Measurements from ENCODE around the gene LIX1.

Gene LIX1

DNA sequence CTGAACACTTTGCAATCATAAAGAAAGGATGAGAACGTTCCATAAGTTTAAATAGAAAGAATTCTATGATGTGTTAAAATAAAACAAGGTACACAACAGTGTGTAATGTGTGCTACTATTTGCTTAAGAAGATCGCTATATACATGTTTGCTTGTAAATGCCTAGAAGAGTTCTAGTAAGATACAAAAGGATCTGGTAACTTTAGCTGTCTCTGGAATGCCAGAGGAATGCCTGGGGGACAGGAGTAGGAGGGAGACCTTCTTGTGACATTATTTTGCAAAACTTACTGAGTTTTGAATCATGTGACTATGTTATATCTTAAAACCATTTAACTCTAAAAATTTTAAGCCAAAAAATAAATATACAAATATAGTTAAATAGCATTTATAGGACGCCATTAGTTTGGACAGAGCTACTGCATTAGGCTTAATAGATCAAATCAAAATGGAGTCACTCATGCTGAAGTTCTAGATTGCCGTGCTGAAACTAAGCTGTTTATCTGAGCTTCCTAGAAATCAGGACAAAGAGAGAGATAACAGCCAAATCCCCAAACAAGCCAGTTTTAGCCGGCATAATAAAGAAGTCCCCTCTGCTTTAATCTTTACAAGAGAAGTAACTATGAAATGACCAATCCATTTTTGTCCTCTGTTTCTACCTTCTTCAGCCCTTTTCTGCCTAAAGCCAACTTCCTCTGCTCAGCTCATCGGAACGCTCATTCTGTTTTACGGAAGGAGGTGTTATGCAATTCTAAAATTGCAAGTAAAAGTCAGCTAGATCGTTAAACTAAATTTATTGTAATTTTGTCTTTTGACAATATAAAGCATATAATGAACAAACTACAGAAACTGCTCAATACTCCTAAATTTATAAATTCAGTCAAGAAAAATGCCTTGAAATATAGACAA lies 44.8 kb downstream of the LIX1 start:
- Histone ChIP-seq H3K4me3 (no peak overlapping the region), H3K9ac (no peak overlapping the region), H3K36me3 (no peaks in the 10 kb centered on the region), H3K9me3 (no peaks in the 10 kb centered on the region), H3K27ac (no peak overlapping the region), H3K27me3 (no peaks in the 10 kb centered on the region), H4K20me1 (no peaks in the 10 kb centered on the region), H3K4me2 (no peak overlapping the region), H3K4me1 (no peaks in the 10 kb centered on the region)
- no peak for TF ChIP-seq Cebpa-rat (IDR thresholded peaks at IDR 0.05)

- no peak overlapping the region for H3K4me2 ChIP-seq
- TF ChIP-seq Cebpa-rat (IDR thresholded peaks at IDR 0.05): no peak
- H3K9me3 ChIP-seq: no peaks in the 10 kb centered on the region
- H3K9ac ChIP-seq: no peak overlapping the region
- no peaks in the 10 kb centered on the region for H4K20me1 ChIP-seq
- no peaks in the 10 kb centered on the region for H3K27me3 ChIP-seq
- H3K4me3 ChIP-seq: no peak overlapping the region
- H3K27ac ChIP-seq: no peak overlapping the region
- no peaks in the 10 kb centered on the region for H3K36me3 ChIP-seq
- no peaks in the 10 kb centered on the region for H3K4me1 ChIP-seq
Observed at GRCh38 chr5:97096846-97097245, 45.6 kb downstream of the LIX1 start.

DNA sequence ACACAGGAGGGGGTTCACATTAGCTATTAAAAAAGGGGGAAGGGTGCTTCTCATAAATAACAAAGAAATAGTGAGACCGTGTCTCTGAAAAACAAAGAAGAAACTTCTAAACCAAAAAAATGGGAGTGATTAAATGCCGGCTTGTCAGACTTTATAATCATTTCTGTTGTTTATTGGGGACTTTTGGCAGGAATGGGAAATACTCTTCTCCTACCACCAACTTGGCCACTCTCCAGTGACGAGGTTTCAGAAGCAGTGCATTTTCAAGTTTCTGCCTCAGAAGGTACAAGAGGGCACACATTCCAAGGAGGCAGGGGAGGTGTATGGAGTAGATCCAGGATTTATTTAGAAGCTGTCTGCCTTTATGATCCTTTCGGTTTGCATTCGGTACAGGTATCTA lies 46.2 kb downstream of the LIX1 start:
- Histone ChIP-seq H3K4me3 (no peak overlapping the region), H4K20me1 (no peaks in the 10 kb centered on the region), H3K36me3 (no peaks in the 10 kb centered on the region), H3K4me2 (no peak overlapping the region), H3K27ac (no peak overlapping the region), H3K27me3 (no peaks in the 10 kb centered on the region), H3K9ac (no peak overlapping the region), H3K9me3 (no peaks in the 10 kb centered on the region), H3K4me1 (no peaks in the 10 kb centered on the region)
- no peak for TF ChIP-seq Cebpa-rat (IDR thresholded peaks at IDR 0.05)

GRCh38 chr5:97095318-97095732 lies 47.1 kb downstream of the LIX1 start:
- H3K27me3 ChIP-seq: no peaks in the 10 kb centered on the region
- H3K4me2 ChIP-seq: no peak overlapping the region
- H4K20me1 ChIP-seq: no peaks in the 10 kb centered on the region

GRCh38 chr5:97094579-97095317 lies 47.7 kb downstream of the LIX1 start:
- H3K4me2 ChIP-seq: no peak overlapping the region
- no peaks in the 10 kb centered on the region for H3K9me3 ChIP-seq
- no peak for TF ChIP-seq Cebpa-rat (IDR thresholded peaks at IDR 0.05)
- H4K20me1 ChIP-seq: no peaks in the 10 kb centered on the region
- no peak overlapping the region for H3K27ac ChIP-seq
- H3K9ac ChIP-seq: no peak overlapping the region
- H3K27me3 ChIP-seq: no peaks in the 10 kb centered on the region
- no peaks in the 10 kb centered on the region for H3K36me3 ChIP-seq
- no peaks in the 10 kb centered on the region for H3K4me1 ChIP-seq
- H3K4me3 ChIP-seq: no peak overlapping the region

More at GRCh38 chr5:97095318-97095732, 47.1 kb downstream of the LIX1 start:
- no peak overlapping the region for H3K9ac ChIP-seq
- H3K9me3 ChIP-seq: no peaks in the 10 kb centered on the region
- H3K36me3 ChIP-seq: no peaks in the 10 kb centered on the region
- no peak overlapping the region for H3K27ac ChIP-seq
- H3K4me1 ChIP-seq: no peaks in the 10 kb centered on the region
- H3K4me3 ChIP-seq: no peak overlapping the region
- TF ChIP-seq Cebpa-rat (IDR thresholded peaks at IDR 0.05): no peak

- no peaks in the 10 kb centered on the region for H4K20me1 ChIP-seq
- no peak overlapping the region for H3K4me2 ChIP-seq
- no peak overlapping the region for H3K27ac ChIP-seq
- no peaks in the 10 kb centered on the region for H3K27me3 ChIP-seq
- H3K4me3 ChIP-seq: no peak overlapping the region
- H3K9ac ChIP-seq: no peak overlapping the region
- TF ChIP-seq Cebpa-rat (IDR thresholded peaks at IDR 0.05): no peak
- no peaks in the 10 kb centered on the region for H3K36me3 ChIP-seq
- no peaks in the 10 kb centered on the region for H3K9me3 ChIP-seq
- no peaks in the 10 kb centered on the region for H3K4me1 ChIP-seq
Observed at GRCh38 chr5:97093193-97093592, 49.2 kb downstream of the LIX1 start.

DNA sequence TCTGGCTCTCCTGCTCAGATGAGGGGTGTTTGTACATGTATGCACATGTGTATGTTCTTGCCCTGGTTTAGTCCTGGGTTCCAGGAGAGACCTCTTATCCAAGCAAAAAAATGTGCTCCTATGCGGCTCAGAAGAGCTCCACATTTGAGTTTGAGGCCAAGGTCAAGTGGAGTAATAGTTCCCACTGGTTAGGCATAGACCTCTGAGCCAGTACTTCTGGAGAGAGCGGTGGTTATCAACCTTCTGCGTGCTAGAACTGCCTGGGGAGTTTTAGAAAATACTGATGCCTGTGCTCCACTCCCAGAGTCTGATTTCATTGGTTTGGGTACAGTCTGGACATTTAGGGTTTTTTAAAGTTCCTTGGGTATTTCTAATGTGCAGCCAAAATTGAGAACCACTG lies 51.5 kb downstream of the LIX1 start:
- Histone ChIP-seq H3K4me3 (no peak overlapping the region), H3K27me3 (no peaks in the 10 kb centered on the region), H4K20me1 (no peaks in the 10 kb centered on the region), H3K9ac (no peak overlapping the region), H3K27ac (no peak overlapping the region), H3K36me3 (no peaks in the 10 kb centered on the region), H3K4me1 (peaks cover 7% of the 10 kb centered on the region; the same call in 1 of the 2 replicates), H3K4me2 (no peak overlapping the region), H3K9me3 (no peaks in the 10 kb centered on the region)
- no peak for TF ChIP-seq Cebpa-rat (IDR thresholded peaks at IDR 0.05)

DNA sequence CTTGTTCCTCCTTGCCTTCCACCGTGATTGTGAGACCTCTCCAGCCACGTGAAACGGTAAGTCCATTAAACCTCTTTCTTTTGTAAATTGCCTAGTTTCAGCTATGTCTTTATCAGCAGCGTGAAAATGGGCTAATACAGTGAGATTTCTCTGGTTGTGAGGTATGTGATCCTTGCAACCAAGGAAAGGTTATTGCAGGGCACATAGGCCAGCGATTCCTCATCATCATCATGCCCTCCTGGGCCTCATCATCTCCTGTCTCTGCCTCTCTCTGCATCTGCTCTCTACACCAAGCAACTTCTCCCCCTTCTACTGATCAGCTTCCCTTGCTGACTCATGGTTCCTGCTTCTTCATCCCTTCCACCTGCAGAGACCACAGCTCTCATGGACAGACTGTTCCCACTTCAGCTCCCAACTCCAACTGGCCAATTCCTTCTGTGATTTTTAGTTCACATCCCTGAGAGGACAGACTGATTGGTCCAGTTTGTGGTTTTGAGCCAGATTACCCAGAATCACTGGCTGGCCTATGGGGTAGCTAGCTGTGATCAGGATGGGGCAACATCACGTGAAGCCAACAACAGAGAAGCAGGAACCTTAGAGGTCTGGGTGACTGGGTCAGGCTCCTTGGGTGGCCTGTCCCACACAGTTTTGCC lies 53.1 kb downstream of the LIX1 start:
- no peak overlapping the region for H3K4me3 ChIP-seq
- no peaks in the 10 kb centered on the region for H4K20me1 ChIP-seq
- H3K4me1 ChIP-seq: peaks cover 7% of the 10 kb centered on the region; the same call in 1 of the 2 replicates
- H3K9me3 ChIP-seq: peaks cover 14% of the 10 kb centered on the region
- H3K36me3 ChIP-seq: no peaks in the 10 kb centered on the region; the same call in 1 of the 2 replicates
- TF ChIP-seq Cebpa-rat (IDR thresholded peaks at IDR 0.05): no peak
- H3K9ac ChIP-seq: no peak overlapping the region
- H3K27ac ChIP-seq: no peak overlapping the region
- no peaks in the 10 kb centered on the region for H3K27me3 ChIP-seq
- H3K4me2 ChIP-seq: no peak overlapping the region

DNA sequence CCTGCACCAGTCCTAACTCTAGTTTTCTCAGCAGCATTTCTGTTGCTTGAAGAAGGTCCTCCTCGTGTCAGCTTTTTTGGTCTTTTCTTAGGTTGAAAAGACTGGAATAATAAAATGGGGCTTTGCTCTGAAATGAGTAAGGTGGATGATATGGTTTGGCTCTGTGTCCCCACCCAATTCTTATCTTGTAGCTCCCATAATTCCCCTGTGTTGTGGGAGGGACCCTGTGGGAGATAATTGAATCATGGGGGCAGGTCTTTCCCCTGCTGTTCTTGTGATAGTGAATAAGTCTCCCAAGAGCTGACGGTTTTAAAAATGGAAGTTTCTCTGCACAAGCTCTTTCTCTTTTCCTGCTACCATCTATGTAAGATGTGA lies 53.6 kb downstream of the LIX1 start:
- no peak overlapping the region for H3K4me2 ChIP-seq
- no peaks in the 10 kb centered on the region for H4K20me1 ChIP-seq
- no peaks in the 10 kb centered on the region for H3K27me3 ChIP-seq
- no peaks in the 10 kb centered on the region; the same call in 1 of the 2 replicates for H3K36me3 ChIP-seq
- no peak for TF ChIP-seq Cebpa-rat (IDR thresholded peaks at IDR 0.05)
- H3K4me1 ChIP-seq: peaks cover 7% of the 10 kb centered on the region; the same call in 1 of the 2 replicates
- H3K9ac ChIP-seq: no peak overlapping the region
- H3K4me3 ChIP-seq: no peak overlapping the region
- no peak overlapping the region for H3K27ac ChIP-seq
- peaks cover 20% of the 10 kb centered on the region for H3K9me3 ChIP-seq
